ENCODE data around the gene NR2C2. TPM values are rescaled to one million over a fixed set of nuclear protein-coding genes. Genes with fewer than 3 reads are reported as not detected.

The NR2C2 gene
- total and polyA plus RNA-seq, 10 of the 15 experiments (the other 5 are each of a cell fraction or from before 2014, with no cell fraction given), result 2.7 to 30.3 (median 18.3) TPM

DNA sequence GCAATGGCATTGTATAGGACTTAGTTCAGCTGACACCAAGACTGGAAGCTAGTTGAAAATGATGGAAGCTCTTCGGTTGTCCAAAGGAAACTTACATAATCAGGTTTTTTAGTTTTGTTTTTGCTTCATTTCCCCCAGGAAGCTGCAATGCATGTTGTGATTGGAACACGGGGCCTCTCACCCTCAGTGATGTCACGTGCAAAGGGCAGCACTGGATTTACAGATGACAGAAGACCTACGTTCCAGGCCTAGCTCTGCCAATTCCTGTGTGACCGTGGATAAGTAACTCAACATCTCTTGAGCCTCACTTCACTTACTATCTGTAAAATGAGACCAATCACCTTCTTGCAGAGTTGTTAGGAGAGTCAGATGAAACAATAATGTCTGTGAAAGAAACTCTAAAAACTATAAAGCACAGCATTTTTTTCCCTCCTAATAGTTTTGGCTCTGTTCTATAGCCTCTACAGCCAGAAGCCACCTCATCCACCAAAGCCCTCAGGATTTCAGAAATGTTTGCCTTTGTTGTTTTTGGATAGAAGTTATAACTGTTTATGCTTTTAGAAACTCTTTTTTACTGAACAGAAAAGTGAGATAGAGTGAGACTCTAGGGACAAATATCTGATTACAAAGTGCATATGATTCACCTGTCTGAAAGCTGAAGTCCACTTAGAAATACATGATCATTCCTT lies 146.9 kb downstream of the NR2C2 start:
- intact Hi-C loops (cut with micrococcal nuclease; ENCODE audit: unreplicated experiment) (no loop called here), in situ Hi-C loops (cut with MboI) (no loop called here)
- no peak for DNase-seq (ENCODE audit: low read depth, low spot score)
- FAIRE-seq, result no peak
- no peak for ATAC-seq
- H3K27me3 ChIP-seq (replicated peaks in 1 of 2; ENCODE audit: control insufficient read depth in 2 of 2, insufficient read depth in 2 of 2, low read length in 1 of 2), result no peaks in the 10 kb centered on the region
- SMC1A ChIA-PET (ENCODE audit: uncharacterized antibody, unreplicated experiment), result interaction anchor here (0.8 to 1.0 kb wide), 2 partner anchors 115 to 125 kb away, joined by 3 read pairs; no protein-coding TSS in a partner anchor
- no peaks in the 10 kb centered on the region for H3K9me3 ChIP-seq (replicated peaks; ENCODE audit: control insufficient read depth, insufficient read depth, low read length)
- peaks cover 1 to 35% of the 10 kb centered on the region in 2 experiments for H3K36me3 ChIP-seq (ENCODE audit: control insufficient read depth in 2 of 2, insufficient read depth in 2 of 2, low read length in 1 of 2)
- POLR2A ChIA-PET, result no interaction called here
- no peak overlapping the region for H2AFZ ChIP-seq (ENCODE audit: control insufficient read depth, low read depth, low read length)
- H4K20me1 ChIP-seq (ENCODE audit: control insufficient read depth, insufficient read depth), result no peaks in the 10 kb centered on the region
- no peak overlapping the region for H3K4me3 ChIP-seq
- RAD21 ChIA-PET (ENCODE audit: unreplicated experiment), result no interaction called here
- no peak overlapping the region for H3K27ac ChIP-seq (ENCODE audit: control insufficient read depth, insufficient read depth)
- WGBS (ENCODE audit: insufficient coverage, insufficient replicate concordance, low lambda C conversion rate, missing lambda C conversion rate), result 96% methylated on average over 5 of the region's 5 CpGs
- no peak overlapping the region for H3K4me2 ChIP-seq (ENCODE audit: control insufficient read depth, insufficient read depth)
- no peak overlapping the region for H3K9ac ChIP-seq (ENCODE audit: control insufficient read depth, insufficient read depth, low read length)
- H3K4me1 ChIP-seq (ENCODE audit: control insufficient read depth, insufficient read depth, low read length), result peaks cover 5% of the 10 kb centered on the region
- CTCF ChIA-PET, result interaction anchor here (1.3 kb wide), 1 partner anchor 14 kb away, joined by 3 read pairs; no protein-coding TSS in a partner anchor
- peaks cover 13% of the 10 kb centered on the region for H3K79me2 ChIP-seq (ENCODE audit: control insufficient read depth, insufficient read depth, low read length)
- TF ChIP-seq YY1 (IDR thresholded peaks at IDR 0.05; ENCODE audit: low read depth, low read length) (no peak), KAT2A (conservative IDR thresholded peaks at IDR 0.05; ENCODE audit: control insufficient read depth, low read depth, low read length) (no peak), RFX5 (IDR thresholded peaks at IDR 0.05; ENCODE audit: low read depth, low read length) (no peak), YBX1 (IDR thresholded peaks at IDR 0.05) (no peak), ZNF217 (IDR thresholded peaks at IDR 0.05) (no peak)
- no TSS peak for BruUV-seq (replicated peaks)

DNA sequence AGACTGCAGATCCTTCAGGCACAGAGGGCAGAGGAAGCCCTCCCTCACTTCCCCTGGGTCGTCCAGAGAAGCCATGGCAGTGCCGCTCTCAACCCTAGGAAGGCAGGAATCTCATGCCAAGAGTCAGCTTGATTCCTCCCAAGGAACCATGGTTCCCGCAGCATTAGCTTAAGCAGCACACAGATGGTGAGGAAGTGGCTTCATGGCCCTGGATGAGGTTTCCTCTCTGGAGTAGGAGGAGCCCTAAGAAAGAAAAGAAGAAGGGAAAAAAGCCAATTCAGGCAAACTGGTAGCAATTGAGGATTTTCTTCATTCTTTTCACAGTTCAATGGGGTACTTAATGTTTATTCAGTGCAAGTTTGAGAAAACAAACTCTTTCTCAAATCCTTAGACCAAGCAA lies 148.7 kb downstream of the NR2C2 start:
- CTCF ChIA-PET, result interaction anchor here (1.4 to 5.1 kb wide), 3 partner anchors 13 to 107 kb away, joined by 3 to 31 read pairs (median 8); no protein-coding TSS in a partner anchor
- H3K4me3 ChIP-seq, result no peak overlapping the region
- peaks cover 1 to 27% of the 10 kb centered on the region in 2 experiments for H3K36me3 ChIP-seq (ENCODE audit: control insufficient read depth in 2 of 2, insufficient read depth in 2 of 2, low read length in 1 of 2)
- in situ Hi-C loops (cut with MboI), result no loop called here
- no peak overlapping the region for H3K9ac ChIP-seq (ENCODE audit: control insufficient read depth, insufficient read depth, low read length)
- BruUV-seq (replicated peaks), result no TSS peak
- no peak for DNase-seq (ENCODE audit: low read depth, low spot score)
- H3K27me3 ChIP-seq (replicated peaks in 1 of 2; ENCODE audit: control insufficient read depth in 2 of 2, insufficient read depth in 2 of 2, low read length in 1 of 2), result no peaks in the 10 kb centered on the region
- no peaks in the 10 kb centered on the region for H3K9me3 ChIP-seq (replicated peaks; ENCODE audit: control insufficient read depth, insufficient read depth, low read length)
- SMC1A ChIA-PET (ENCODE audit: uncharacterized antibody, unreplicated experiment), result interaction anchor here (0.6 kb wide), 1 partner anchor 167 kb away, joined by 3 read pairs; no protein-coding TSS in a partner anchor
- no peak overlapping the region for H2AFZ ChIP-seq (ENCODE audit: control insufficient read depth, low read depth, low read length)
- no peaks in the 10 kb centered on the region for H4K20me1 ChIP-seq (ENCODE audit: control insufficient read depth, insufficient read depth)
- H3K27ac ChIP-seq (ENCODE audit: control insufficient read depth, insufficient read depth), result no peak overlapping the region
- peaks cover 13% of the 10 kb centered on the region for H3K79me2 ChIP-seq (ENCODE audit: control insufficient read depth, insufficient read depth, low read length)
- no peak for ATAC-seq
- 83% methylated on average over 3 of the region's 3 CpGs for WGBS (ENCODE audit: insufficient coverage, insufficient replicate concordance, low lambda C conversion rate, missing lambda C conversion rate)
- no peak overlapping the region for H3K4me2 ChIP-seq (ENCODE audit: control insufficient read depth, insufficient read depth)
- FAIRE-seq, result no peak
- intact Hi-C loops (cut with micrococcal nuclease; ENCODE audit: unreplicated experiment), result no loop called here
- RAD21 ChIA-PET (ENCODE audit: unreplicated experiment), result no interaction called here
- peaks cover 8% of the 10 kb centered on the region for H3K4me1 ChIP-seq (ENCODE audit: control insufficient read depth, insufficient read depth, low read length)
- POLR2A ChIA-PET, result no interaction called here
- TF ChIP-seq MEF2A (IDR thresholded peaks at IDR 0.05; ENCODE audit: insufficient read depth, low read depth, low read length) (no peak), NR2F1 (conservative IDR thresholded peaks at IDR 0.05) (no peak), SRF (IDR thresholded peaks at IDR 0.05; ENCODE audit: low read depth in 2 of 2, low read length in 2 of 2) (no peak), PML (IDR thresholded peaks at IDR 0.05; ENCODE audit: low read length) (no peak), TCF3 (IDR thresholded peaks at IDR 0.05; ENCODE audit: borderline replicate concordance, insufficient read depth, low read depth, low read length) (no peak), KDM1A (IDR thresholded peaks at IDR 0.05; ENCODE audit: borderline replicate concordance) (no peak)
- TF ChIP-seq, protein P1, sequence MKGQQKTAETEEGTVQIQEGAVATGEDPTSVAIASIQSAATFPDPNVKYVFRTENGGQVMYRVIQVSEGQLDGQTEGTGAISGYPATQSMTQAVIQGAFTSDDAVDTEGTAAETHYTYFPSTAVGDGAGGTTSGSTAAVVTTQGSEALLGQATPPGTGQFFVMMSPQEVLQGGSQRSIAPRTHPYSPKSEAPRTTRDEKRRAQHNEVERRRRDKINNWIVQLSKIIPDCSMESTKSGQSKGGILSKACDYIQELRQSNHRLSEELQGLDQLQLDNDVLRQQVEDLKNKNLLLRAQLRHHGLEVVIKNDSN (IDR thresholded peaks at IDR 0.05; ENCODE audit: borderline replicate concordance, extremely low read length, insufficient read depth, low read depth, low read length), result no peak
- TF ChIP-seq, protein P2, sequence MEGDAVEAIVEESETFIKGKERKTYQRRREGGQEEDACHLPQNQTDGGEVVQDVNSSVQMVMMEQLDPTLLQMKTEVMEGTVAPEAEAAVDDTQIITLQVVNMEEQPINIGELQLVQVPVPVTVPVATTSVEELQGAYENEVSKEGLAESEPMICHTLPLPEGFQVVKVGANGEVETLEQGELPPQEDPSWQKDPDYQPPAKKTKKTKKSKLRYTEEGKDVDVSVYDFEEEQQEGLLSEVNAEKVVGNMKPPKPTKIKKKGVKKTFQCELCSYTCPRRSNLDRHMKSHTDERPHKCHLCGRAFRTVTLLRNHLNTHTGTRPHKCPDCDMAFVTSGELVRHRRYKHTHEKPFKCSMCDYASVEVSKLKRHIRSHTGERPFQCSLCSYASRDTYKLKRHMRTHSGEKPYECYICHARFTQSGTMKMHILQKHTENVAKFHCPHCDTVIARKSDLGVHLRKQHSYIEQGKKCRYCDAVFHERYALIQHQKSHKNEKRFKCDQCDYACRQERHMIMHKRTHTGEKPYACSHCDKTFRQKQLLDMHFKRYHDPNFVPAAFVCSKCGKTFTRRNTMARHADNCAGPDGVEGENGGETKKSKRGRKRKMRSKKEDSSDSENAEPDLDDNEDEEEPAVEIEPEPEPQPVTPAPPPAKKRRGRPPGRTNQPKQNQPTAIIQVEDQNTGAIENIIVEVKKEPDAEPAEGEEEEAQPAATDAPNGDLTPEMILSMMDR (IDR thresholded peaks at IDR 0.05 in 2 of 3, conservative IDR thresholded peaks at IDR 0.05 in 1 of 3; ENCODE audit: control insufficient read depth in 2 of 3, extremely low read depth in 1 of 3, insufficient read depth in 1 of 3, low read depth in 3 of 3, low read length in 3 of 3), result no peak
